ENCODE results near the gene KPNA1.
A peak's percentile ranks its signal among the peaks of the same experiment; 100 is the strongest.

The KPNA1 gene

GRCh38 chr3:122514123-122515019 lies at the start of gene KPNA1:
TSS of gene KPNA1 (minus strand) at chr3:122514939. CDS start at chr3:122496565, 18,374 bp downstream.
- peak; percentile 86 for DNase-seq

GRCh38 chr3:122564155-122564912 lies 49.6 kb upstream of the KPNA1 start, which contains the start of the genes DTX3L and PARP9:
TSS of gene DTX3L (plus strand) at chr3:122564338. CDS start at chr3:122564427, 89 bp downstream.
TSS of gene PARP9 (minus strand) at chr3:122564300. CDS start at chr3:122559620, 4,680 bp downstream.
- peak; percentile 86 for DNase-seq

- DNase-seq = peak; percentile 20
Measured at GRCh38 chr3:122563717-122564025, 48.9 kb upstream of the KPNA1 start.

GRCh38 chr3:122562923-122563716 lies 48.4 kb upstream of the KPNA1 start:
- no peak for DNase-seq

GRCh38 chr3:122560680-122561079 lies 45.9 kb upstream of the KPNA1 start:
- DNase-seq = peak; percentile 54

- no peak for DNase-seq
Measured at GRCh38 chr3:122559906-122560305, 45.2 kb upstream of the KPNA1 start.

- no peak for DNase-seq
Measured at GRCh38 chr3:122558605-122559004, 43.9 kb upstream of the KPNA1 start.

- DNase-seq = no peak
Measured at GRCh38 chr3:122557356-122557755, 42.6 kb upstream of the KPNA1 start.

- no peak for DNase-seq
Measured at GRCh38 chr3:122555275-122556071, 40.7 kb upstream of the KPNA1 start.

- no peak for DNase-seq
Measured at GRCh38 chr3:122553171-122553570, 38.4 kb upstream of the KPNA1 start.

- DNase-seq = no peak
Measured at GRCh38 chr3:122548619-122549018, 33.9 kb upstream of the KPNA1 start.

GRCh38 chr3:122548076-122548475 lies 33.3 kb upstream of the KPNA1 start:
- DNase-seq = no peak

- no peak for DNase-seq
Measured at GRCh38 chr3:122546151-122546550, 31.4 kb upstream of the KPNA1 start.

- DNase-seq = no peak
Measured at GRCh38 chr3:122538956-122539490, 24.3 kb upstream of the KPNA1 start.

- no peak for DNase-seq
Measured at GRCh38 chr3:122536632-122537001, 21.9 kb upstream of the KPNA1 start.

GRCh38 chr3:122535964-122536631 lies 21.4 kb upstream of the KPNA1 start:
- no peak for DNase-seq

- DNase-seq = peak; percentile 15
Measured at GRCh38 chr3:122533931-122534334, 19.2 kb upstream of the KPNA1 start.

- no peak for DNase-seq
Measured at GRCh38 chr3:122533480-122533879, 18.7 kb upstream of the KPNA1 start.

- no peak for DNase-seq
Measured at GRCh38 chr3:122530164-122530563, 15.4 kb upstream of the KPNA1 start.

- no peak for DNase-seq
Measured at GRCh38 chr3:122523317-122523716, 8.6 kb upstream of the KPNA1 start.

- no peak for DNase-seq
Measured at GRCh38 chr3:122520861-122521260, 6.1 kb upstream of the KPNA1 start.
